Measurements from ENCODE around the gene DCST1. TPM values are rescaled to one million over a fixed set of nuclear protein-coding genes. Genes with fewer than 3 reads are reported as not detected.

Gene DCST1
- total and polyA plus RNA-seq, 2 of the 13 experiments (the other 11 are each of a cell fraction or from before 2014, with no cell fraction given), result 0.04 TPM; not detected in 1

GRCh38 chr1:155017041-155017945 is 16.3 kb upstream of the DCST1 start (continued):
- TF ChIP-seq TBL1XR1 (IDR thresholded peaks at IDR 0.05; ENCODE audit: borderline replicate concordance, low read length, partially characterized antibody), result no peak
- TF ChIP-seq ZNF317 (CRISPR knock-in tag; IDR thresholded peaks at IDR 0.05), result 0 out of 2 replicates have a peak, but pooled peaks have one; percentile 80
- TF ChIP-seq KDM5B (CRISPR knock-in tag; IDR thresholded peaks at IDR 0.05; ENCODE audit: borderline replicate concordance), result peak; percentile 91; the same call in 1 of the 2 replicates
- TF ChIP-seq ZNF142 (CRISPR knock-in tag; IDR thresholded peaks at IDR 0.05), result no peak; the same call in 1 of the 2 replicates
- 0 out of 2 replicates have a peak, but pooled peaks have one; percentile 34 for TF ChIP-seq ELF1 (CRISPR knock-in tag; IDR thresholded peaks at IDR 0.05)
- peak; percentile 43; the same call in 1 of the 2 replicates for TF ChIP-seq NKX3-1 (CRISPR knock-in tag; IDR thresholded peaks at IDR 0.05)
- no peak for TF ChIP-seq SUZ12 (IDR thresholded peaks at IDR 0.05; ENCODE audit: low read depth, low read length)
- TF ChIP-seq ZBTB4 (CRISPR knock-in tag; IDR thresholded peaks at IDR 0.05; ENCODE audit: borderline replicate concordance), result peak; percentile 51; the same call in 1 of the 2 replicates
- TF ChIP-seq ATF3 (CRISPR knock-in tag; IDR thresholded peaks at IDR 0.05), result peak; percentile 42; the same call in 1 of the 2 replicates
- TF ChIP-seq STAT5B (CRISPR knock-in tag; IDR thresholded peaks at IDR 0.05), result no peak
- peak; percentile 96 for TF ChIP-seq PHF21A (CRISPR knock-in tag; IDR thresholded peaks at IDR 0.05)
- no peak for TF ChIP-seq ZNF790 (CRISPR knock-in tag; IDR thresholded peaks at IDR 0.05; ENCODE audit: borderline replicate concordance)
- TF ChIP-seq FOXJ3 (CRISPR knock-in tag; IDR thresholded peaks at IDR 0.05; ENCODE audit: borderline replicate concordance), result 0 out of 2 replicates have a peak, but pooled peaks have one; percentile 16
- TF ChIP-seq HNF1B (CRISPR knock-in tag; IDR thresholded peaks at IDR 0.05), result 0 out of 2 replicates have a peak, but pooled peaks have one; percentile 87
- peak; percentile 78; the same call in 1 of the 2 replicates for TF ChIP-seq MXD1 (CRISPR knock-in tag; IDR thresholded peaks at IDR 0.05)
